Sigmoid colon (tissue), 7 donors: ENCODE results near the gene SLC10A3. TPM values are rescaled to one million over a fixed set of nuclear protein-coding genes. Genes with fewer than 3 reads are reported as not detected.

Source experiments
- DNase-seq: peaks from one replicate; pipeline ENCODE4 v3.0.0-alpha.2; 2019
- H3K27ac ChIP-seq, 4 donors: fragments of 200-600 bp; sonication (generic); one replicate each; pipeline ENCODE4 v1.5.1; 2016 to 2019; ENCODE audit warnings: mild to moderate bottlenecking in 1 of 4
- H3K27me3 ChIP-seq, 3 donors: fragments of 200-600 bp; sonication (generic); one replicate each; pipeline ENCODE4 v1.5.1; 2019; ENCODE audit warnings: mild to moderate bottlenecking in 1 of 3
- H3K36me3 ChIP-seq, 4 donors: fragments of 200-600 bp; sonication (generic); one replicate each; pipeline ENCODE4 v1.5.1; 2016 to 2019
- H3K4me1 ChIP-seq, 4 donors: fragments of 200-600 bp; sonication (generic); one replicate each; pipeline ENCODE4 v1.5.1; 2017 to 2019
- H3K4me3 ChIP-seq, 4 donors: fragments of 200-600 bp; sonication (generic); one replicate each; pipeline ENCODE4 v1.5.1; 2017 to 2019; ENCODE audit warnings: mild to moderate bottlenecking in 2 of 4, moderate library complexity in 1 of 4
- H3K9me3 ChIP-seq, 4 donors: fragments of 200-600 bp in 3 of 4; sonication (generic) in 3 of 4; one replicate each; pipeline versions ENCODE4 v1.5.1 to v1.6.1; 2013 to 2019
- CTCF ChIP-seq, 4 experiments: fragments of 450-650 bp in 3 of 4; fragments of 200-600 bp in 1 of 4; IDR thresholded peaks; one replicate each; pipeline ENCODE4 v1.5.1; 2016 to 2019; ENCODE audit warnings: antibody characterized with exemption in 4 of 4, mild to moderate bottlenecking in 3 of 4, moderate library complexity in 2 of 4
- EP300 ChIP-seq, 4 donors: sonication (generic); formaldehyde crosslinking; IDR thresholded peaks; one replicate each; pipeline ENCODE4 v1.6.1; 2017; ENCODE audit warnings: antibody characterized with exemption in 4 of 4
- POLR2A ChIP-seq, 2 donors: fragments of 450-650 bp; IDR thresholded peaks; one replicate each; pipeline ENCODE4 v1.6.1; 2016; ENCODE audit warnings: antibody characterized with exemption in 2 of 2, mild to moderate bottlenecking in 2 of 2, moderate library complexity in 2 of 2
- POLR2AphosphoS5 ChIP-seq, 4 donors: sonication (generic); formaldehyde crosslinking; IDR thresholded peaks; one replicate each; pipeline ENCODE4 v1.6.1; 2017; ENCODE audit warnings: antibody characterized with exemption in 4 of 4
- WGBS, 2 donors: extraction: QIAGEN DNeasy Blood & Tissue Kit; methylation state at CpG; one replicate each; pipeline ENCODE4 v1.1.7; 2013; 5-methylcytosine and 5-hydroxymethylcytosine counted together
- intact Hi-C: fragments of 100-400 bp; cut with DNase I; formaldehyde crosslinking; loops from one replicate; pipeline ENCODE4 v1.15.1; 2023
- polyA plus RNA-seq, 3 donors: library from polyadenylated mRNA; stranded (reverse); fragments of 200-250 nt; gene quantifications; one replicate each; pipeline ENCODE4 v1.2.3, GENCODE V29; 2013
- total RNA-seq, 4 donors: library from RNA; depleted of rRNA; stranded (reverse); fragments of >200 nt; gene quantifications; one replicate each; pipeline ENCODE4 v1.1.0, GENCODE V29; 2016
- donor health status: healthy with polysubstance abuse.
- donor health status: Bipolar disorder and iron deficiency.
- donor health status: healthy.

Gene SLC10A3
- total and polyA plus RNA-seq, 7 donors, result 12.9 to 28.8 (median 18.6) TPM

- peak; percentile 71 for DNase-seq
- 44 to 49% methylated on average over 35 of the region's 35 CpGs for WGBS, 2 donors
- Histone ChIP-seq H3K27ac (peak overlapping the region; percentile 85 to 90 (median 86)), H3K27me3 (no peaks in the 10 kb centered on the region), H3K4me1 (peaks cover 0 to 33% (median 22%) of the 10 kb centered on the region in 4 donors), H3K36me3 (peaks cover 0 to 12% (median 0%) of the 10 kb centered on the region in 4 donors), H3K4me3 (peak overlapping the region; percentile 47 to 80 (median 70)), H3K9me3 (no peaks in the 10 kb centered on the region)
- TF ChIP-seq POLR2A (IDR thresholded peaks at IDR 0.05), result no peak
- no peak for TF ChIP-seq POLR2AphosphoS5 (IDR thresholded peaks at IDR 0.05)
- no peak for TF ChIP-seq CTCF (IDR thresholded peaks at IDR 0.05)
- TF ChIP-seq EP300 (IDR thresholded peaks at IDR 0.05), result no peak
- intact Hi-C loops, result loop anchor here (5.0 kb wide), 3 partner anchors 47 to 88 kb away; partner anchors contain the start of genes GDI1 and RPL10
These were observed 5.0 kb downstream of the SLC10A3 start for GRCh38 chrX:154485150-154486051.

- Histone ChIP-seq H3K27ac (peak overlapping the region in 1 of 4 donors; percentile 90), H3K9me3 (no peaks in the 10 kb centered on the region), H3K4me3 (no peak overlapping the region), H3K4me1 (peaks cover 0 to 30% (median 22%) of the 10 kb centered on the region in 4 donors), H3K36me3 (peaks cover 0 to 12% (median 0%) of the 10 kb centered on the region in 4 donors), H3K27me3 (no peaks in the 10 kb centered on the region)
- WGBS, 2 donors, result 76 to 86% methylated on average over 16 of the region's 16 CpGs
- no peak for TF ChIP-seq POLR2A (IDR thresholded peaks at IDR 0.05)
- TF ChIP-seq EP300 (IDR thresholded peaks at IDR 0.05), result no peak
- no peak for TF ChIP-seq POLR2AphosphoS5 (IDR thresholded peaks at IDR 0.05)
- TF ChIP-seq CTCF (IDR thresholded peaks at IDR 0.05), result no peak
- DNase-seq, result peak; percentile 62
- intact Hi-C loops, result loop anchor here (5.0 kb wide), 3 partner anchors 47 to 87 kb away; partner anchors contain the start of genes GDI1 and RPL10
These were observed 5.9 kb downstream of the SLC10A3 start for GRCh38 chrX:154484255-154485149.

- no peak for TF ChIP-seq POLR2A (IDR thresholded peaks at IDR 0.05)
- TF ChIP-seq EP300 (IDR thresholded peaks at IDR 0.05), result no peak
- no peak for TF ChIP-seq CTCF (IDR thresholded peaks at IDR 0.05)
- TF ChIP-seq POLR2AphosphoS5 (IDR thresholded peaks at IDR 0.05), result no peak
- intact Hi-C loops, result no loop called here
- 82 to 84% methylated on average over 7 of the region's 7 CpGs for WGBS, 2 donors
These were observed 7.1 kb downstream of the SLC10A3 start for GRCh38 chrX:154483325-154483724.

GRCh38 chrX:154482786-154483185 lies 7.6 kb downstream of the SLC10A3 start:
- intact Hi-C loops, result no loop called here
- no peaks in the 10 kb centered on the region for H3K27me3 ChIP-seq
- peaks cover 0 to 29% (median 20%) of the 10 kb centered on the region in 4 donors for H3K4me1 ChIP-seq
- H3K9me3 ChIP-seq, result no peaks in the 10 kb centered on the region
- H3K27ac ChIP-seq, result no peak overlapping the region
- H3K36me3 ChIP-seq, result peaks cover 0 to 12% (median 0%) of the 10 kb centered on the region in 4 donors
- 78 to 84% methylated on average over 7 of the region's 7 CpGs for WGBS, 2 donors
- no peak overlapping the region for H3K4me3 ChIP-seq
- TF ChIP-seq POLR2AphosphoS5 (IDR thresholded peaks at IDR 0.05) (no peak), CTCF (IDR thresholded peaks at IDR 0.05) (no peak), POLR2A (IDR thresholded peaks at IDR 0.05) (no peak), EP300 (IDR thresholded peaks at IDR 0.05) (no peak)
- no peak for DNase-seq

More at GRCh38 chrX:154483325-154483724, 7.1 kb downstream of the SLC10A3 start:
- Histone ChIP-seq H3K9me3 (no peaks in the 10 kb centered on the region), H3K4me1 (peaks cover 0 to 24% (median 18%) of the 10 kb centered on the region in 4 donors), H3K27ac (no peak overlapping the region), H3K36me3 (peaks cover 0 to 12% (median 0%) of the 10 kb centered on the region in 4 donors), H3K4me3 (no peak overlapping the region), H3K27me3 (no peaks in the 10 kb centered on the region)
- no peak for DNase-seq
